Neural cell (in vitro differentiated cells): ENCODE measurements around the gene ACAP1. TPM values are rescaled to one million over a fixed set of nuclear protein-coding genes. Genes with fewer than 3 reads are reported as not detected.

Experiments used
- H2AFZ ChIP-seq: fragments of 200-600, 300-800 bp; sonication (generic), shearing (Covaris generic); 2 replicates; pipeline ENCODE4 v1.6.0; 2014; ENCODE audit warnings: low read depth, mild to moderate bottlenecking, antibody characterized with exemption, low read length, moderate library complexity
- H3F3A ChIP-seq: fragments of 200-600 bp; shearing (Covaris generic); 2 replicates; pipeline ENCODE4 v1.6.1; 2016; ENCODE audit warnings: mild to moderate bottlenecking, moderate library complexity, mixed read lengths, antibody characterized with exemption, low read length; ENCODE audit not compliant: insufficient read depth, poor library complexity, severe bottlenecking
- H3K27ac ChIP-seq: fragments of 200-600, 300-800 bp; sonication (generic), shearing (Covaris generic); 2 replicates; pipeline ENCODE4 v1.5.1; 2014; ENCODE audit warnings: mild to moderate bottlenecking, low read length, moderate library complexity
- H3K27me3 ChIP-seq: fragments of 300-800, 200-600 bp; sonication (generic), shearing (Covaris generic); 2 replicates; pipeline ENCODE4 v1.6.0; 2014; ENCODE audit warnings: mild to moderate bottlenecking, low read depth, low read length, moderate library complexity; ENCODE audit not compliant: insufficient read depth
- H3K36me3 ChIP-seq: fragments of 300-800, 200-600 bp; sonication (generic), shearing (Covaris generic); 2 replicates; pipeline ENCODE4 v1.5.1; 2014; ENCODE audit warnings: mild to moderate bottlenecking, antibody characterized with exemption, low read length, moderate library complexity; ENCODE audit not compliant: insufficient read depth
- H3K4me2 ChIP-seq: fragments of 300-800, 200-600 bp; sonication (generic), shearing (Covaris generic); 2 replicates; pipeline ENCODE4 v1.6.0; 2014; ENCODE audit warnings: mild to moderate bottlenecking, low read length
- H3K4me3 ChIP-seq: fragments of 300-800, 200-600 bp; sonication (generic), shearing (Covaris generic); 2 replicates; pipeline ENCODE4 v1.5.1; 2014; ENCODE audit warnings: mild to moderate bottlenecking, low read length, moderate library complexity
- H3K79me2 ChIP-seq: fragments of 200-600 bp; shearing (Covaris generic); replicated peaks from 2 replicates; pipeline ENCODE4 v1.6.0; 2014; ENCODE audit warnings: mild to moderate bottlenecking, low read length, moderate library complexity; ENCODE audit not compliant: insufficient read depth
- H3K9ac ChIP-seq: fragments of 300-800, 200-600 bp; sonication (generic), shearing (Covaris generic); 2 replicates; pipeline ENCODE4 v1.6.1; 2016; ENCODE audit warnings: mild to moderate bottlenecking, low read length, mixed read lengths
- H3K9me2 ChIP-seq: fragments of 200-600 bp; shearing (Covaris generic); 2 replicates; pipeline ENCODE4 v1.6.1; 2016; ENCODE audit warnings: mild to moderate bottlenecking, low read length, mixed read lengths; ENCODE audit not compliant: insufficient read depth
- H3K9me3 ChIP-seq: fragments of 200-600, 300-800 bp; sonication (generic), shearing (Covaris generic); 2 replicates; pipeline ENCODE4 v1.6.1; 2016; ENCODE audit warnings: mild to moderate bottlenecking, mixed run types, low read length, moderate library complexity, mixed read lengths
- H4K20me1 ChIP-seq: fragments of 200-600 bp; shearing (Covaris generic); 2 replicates; pipeline ENCODE4 v1.6.1; 2016; ENCODE audit warnings: mild to moderate bottlenecking, mixed run types; ENCODE audit not compliant: insufficient read depth
- CTCF ChIP-seq: fragments of 450-650 bp; IDR thresholded peaks from 2 replicates; pipeline ENCODE4 v1.5.1; 2014; ENCODE audit warnings: antibody characterized with exemption, mild to moderate bottlenecking, moderate library complexity; ENCODE audit not compliant: poor library complexity, severe bottlenecking
- EP300 ChIP-seq: fragments of 450-650 bp; conservative IDR thresholded peaks from 2 replicates; pipeline ENCODE4 v1.6.1; 2014; ENCODE audit warnings: antibody characterized with exemption, mild to moderate bottlenecking, moderate library complexity; ENCODE audit not compliant: poor library complexity, severe bottlenecking
- EZH2 ChIP-seq: fragments of 200-600, 300-800 bp; shearing (Covaris generic), sonication (generic); IDR thresholded peaks from 2 replicates; pipeline ENCODE4 v1.6.1; 2014; ENCODE audit warnings: antibody characterized with exemption, low read length, borderline replicate concordance, mild to moderate bottlenecking; ENCODE audit not compliant: insufficient read depth, poor library complexity, severe bottlenecking
- MXI1 ChIP-seq: fragments of 450-650 bp; conservative IDR thresholded peaks from 2 replicates; pipeline ENCODE4 v1.6.1; 2014; ENCODE audit warnings: antibody characterized with exemption, mild to moderate bottlenecking; ENCODE audit not compliant: poor library complexity, severe bottlenecking
- POLR2AphosphoS5 ChIP-seq: IDR thresholded peaks from 2 replicates; pipeline ENCODE4 v1.6.1; 2012
- RAD21 ChIP-seq: fragments of 450-650 bp; conservative IDR thresholded peaks from 2 replicates; pipeline ENCODE4 v1.6.1; 2014; ENCODE audit warnings: antibody characterized with exemption, mild to moderate bottlenecking, moderate library complexity
- REST ChIP-seq: IDR thresholded peaks from 2 replicates; pipeline ENCODE4 v1.6.1; 2012; ENCODE audit warnings: borderline replicate concordance
- SMC3 ChIP-seq: fragments of 450-650 bp; conservative IDR thresholded peaks from 2 replicates; pipeline ENCODE4 v1.6.1; 2014; ENCODE audit warnings: antibody characterized with exemption, mild to moderate bottlenecking, moderate library complexity; ENCODE audit not compliant: poor library complexity
- TAF1 ChIP-seq: IDR thresholded peaks from 2 replicates; pipeline ENCODE4 v1.6.1; 2012; ENCODE audit warnings: low read depth
- polyA plus RNA-seq: library from polyadenylated mRNA; depleted of rRNA; stranded (reverse); fragments of >200 nt; gene quantifications from 2 replicates; pipeline ENCODE4 v1.2.3, GENCODE V29; 2014

ACAP1 gene
- polyA plus RNA-seq, 1 donor from 2014 or later = 0.66 TPM

GRCh38 chr17:7355053-7355452 is 18.7 kb downstream of the ACAP1 start, which contains the start of gene TMEM95:
Gene TMEM95, plus strand, starts transcription at chr17:7355156. Its CDS starts 49 bp downstream, at chr17:7355205.
- TF ChIP-seq REST (no peak), EP300 (no peak), EZH2 (no peak), CTCF (no peak), SMC3 (no peak), MXI1 (no peak), RAD21 (no peak), POLR2AphosphoS5 (no peak), TAF1 (no peak)
- peaks cover 3% of the 10 kb centered on the region for H3K79me2 ChIP-seq
- H3K27me3 ChIP-seq = no peaks in the 10 kb centered on the region
- H3F3A ChIP-seq = no peaks in the 10 kb centered on the region
- H2AFZ ChIP-seq = no peak within 1 kb of the TSS
- H3K36me3 ChIP-seq = no peaks in the 10 kb centered on the region
- H3K27ac ChIP-seq = no peak within 1 kb of the TSS
- H3K9ac ChIP-seq = peak within 1 kb of the TSS; percentile 3
- peak within 1 kb of the TSS; percentile 15 for H3K4me3 ChIP-seq
- no peaks in the 10 kb centered on the region for H3K9me2 ChIP-seq
- H3K9me3 ChIP-seq = no peaks in the 10 kb centered on the region
- H4K20me1 ChIP-seq = no peaks in the 10 kb centered on the region
- H3K4me2 ChIP-seq = no peak within 1 kb of the TSS

- no peaks in the 10 kb centered on the region for H3K36me3 ChIP-seq
- H2AFZ ChIP-seq = no peak overlapping the region
- no peaks in the 10 kb centered on the region for H4K20me1 ChIP-seq
- H3F3A ChIP-seq = no peaks in the 10 kb centered on the region
- H3K4me3 ChIP-seq = no peak overlapping the region
- H3K9me3 ChIP-seq = no peaks in the 10 kb centered on the region
- no peak overlapping the region for H3K9ac ChIP-seq
- H3K79me2 ChIP-seq = peaks cover 3% of the 10 kb centered on the region
- no peak overlapping the region for H3K4me2 ChIP-seq
- H3K27ac ChIP-seq = no peak overlapping the region
- no peaks in the 10 kb centered on the region for H3K27me3 ChIP-seq
- no peaks in the 10 kb centered on the region for H3K9me2 ChIP-seq
- TF ChIP-seq CTCF = no peak
- TF ChIP-seq REST = no peak
- no peak for TF ChIP-seq TAF1
- TF ChIP-seq MXI1 = no peak
- TF ChIP-seq POLR2AphosphoS5 = no peak
- TF ChIP-seq SMC3 = no peak
- no peak for TF ChIP-seq RAD21
- no peak for TF ChIP-seq EZH2
- TF ChIP-seq EP300 = no peak
Observed at GRCh38 chr17:7355573-7355972, 19.2 kb downstream of the ACAP1 start.
